ENCODE measurements around the gene ADAMTS6.

ADAMTS6 gene

GRCh38 chr5:65144136-65144871, 337.4 kb downstream of the ADAMTS6 start:
- no peak for DNase-seq (ENCODE audit: low spot score)

GRCh38 chr5:65142511-65143011, 339.2 kb downstream of the ADAMTS6 start:
- DNase-seq (ENCODE audit: low spot score) = no peak

- DNase-seq (ENCODE audit: low spot score) = no peak
Observed at GRCh38 chr5:65142016-65142415, 339.7 kb downstream of the ADAMTS6 start.

GRCh38 chr5:65141493-65141892, 340.2 kb downstream of the ADAMTS6 start:
- DNase-seq (ENCODE audit: low spot score) = no peak

GRCh38 chr5:65137631-65138030, 344.1 kb downstream of the ADAMTS6 start:
- DNase-seq (ENCODE audit: low spot score) = no peak

- DNase-seq (ENCODE audit: low spot score) = no peak
Observed at GRCh38 chr5:65133477-65134110, 348.1 kb downstream of the ADAMTS6 start.

GRCh38 chr5:65132386-65132785, 349.3 kb downstream of the ADAMTS6 start:
- DNase-seq (ENCODE audit: low spot score) = no peak

GRCh38 chr5:65128226-65128625, 353.5 kb downstream of the ADAMTS6 start:
- no peak for DNase-seq (ENCODE audit: low spot score)

GRCh38 chr5:65127161-65127901, 354.4 kb downstream of the ADAMTS6 start:
- DNase-seq (ENCODE audit: low spot score) = no peak

- no peak for DNase-seq (ENCODE audit: low spot score)
Observed at GRCh38 chr5:65126542-65127069, 355.1 kb downstream of the ADAMTS6 start.

- DNase-seq (ENCODE audit: low spot score) = no peak
Observed at GRCh38 chr5:65125591-65126541, 355.9 kb downstream of the ADAMTS6 start.

GRCh38 chr5:65121880-65122436, 359.8 kb downstream of the ADAMTS6 start:
- no peak for DNase-seq (ENCODE audit: low spot score)

GRCh38 chr5:65120371-65120967, 361.3 kb downstream of the ADAMTS6 start:
- DNase-seq (ENCODE audit: low spot score) = no peak

- DNase-seq (ENCODE audit: low spot score) = no peak
Observed at GRCh38 chr5:65117525-65117924, 364.2 kb downstream of the ADAMTS6 start.

GRCh38 chr5:65113771-65114170, 367.9 kb downstream of the ADAMTS6 start:
- DNase-seq (ENCODE audit: low spot score) = no peak

- DNase-seq (ENCODE audit: low spot score) = no peak
Observed at GRCh38 chr5:65111961-65112658, 369.6 kb downstream of the ADAMTS6 start.

- no peak for DNase-seq (ENCODE audit: low spot score)
Observed at GRCh38 chr5:65108786-65109743, 372.7 kb downstream of the ADAMTS6 start.

- no peak for DNase-seq (ENCODE audit: low spot score)
Observed at GRCh38 chr5:65105301-65105700, 376.4 kb downstream of the ADAMTS6 start.

- no peak for DNase-seq (ENCODE audit: low spot score)
Observed at GRCh38 chr5:65104831-65105230, 376.9 kb downstream of the ADAMTS6 start.
